GM12892 (cell line): ENCODE measurements around the gene FBXL13.
"Not testable (repeated sequence)": the region's sequence is repeated elsewhere in the genome, so short reads cannot be mapped to it uniquely, and the experiment has no call there.

Experiments
- DNase-seq: peaks from one replicate; pipeline ENCODE4 v3.0.0; 2011; ENCODE audit not compliant: insufficient read length
- FAIRE-seq: peaks from 2 replicates; lab custom pipeline; 2011; peaks lifted over from hg19 to GRCh38; lab: Jason Lieb, UNC
- POLR2A ChIP-seq: IDR thresholded peaks from 2 replicates; pipeline ENCODE4 v1.6.1; 2011; ENCODE audit warnings: low read depth, low read length, control low read depth
- POLR2AphosphoS5 ChIP-seq: IDR thresholded peaks from 2 replicates; pipeline ENCODE4 v1.6.1; 2011; ENCODE audit warnings: low read depth, low read length, control low read depth
- TAF1 ChIP-seq: IDR thresholded peaks from 2 replicates; pipeline ENCODE4 v1.6.1; 2011; ENCODE audit warnings: low read depth, mild to moderate bottlenecking, control low read depth, low read length, borderline replicate concordance

The FBXL13 gene

GRCh38 chr7:103106005-103106702, 31.6 kb upstream of the FBXL13 start:
- FAIRE-seq (no peak), DNase-seq (no peak)
- TF ChIP-seq TAF1 (no peak), POLR2AphosphoS5 (no peak), POLR2A (no peak)

GRCh38 chr7:103101543-103101942, 26.9 kb upstream of the FBXL13 start:
- no peak for DNase-seq
- TF ChIP-seq POLR2A, result no peak
- no peak for TF ChIP-seq TAF1
- FAIRE-seq, result no peak

GRCh38 chr7:103100348-103100747, 25.8 kb upstream of the FBXL13 start:
- TF ChIP-seq POLR2A (no peak), POLR2AphosphoS5 (no peak), TAF1 (no peak)
- FAIRE-seq (no peak), DNase-seq (no peak)

- no peak for TF ChIP-seq POLR2AphosphoS5
- TF ChIP-seq POLR2A, result no peak
- FAIRE-seq (no peak), DNase-seq (no peak)
Measured at GRCh38 chr7:103097041-103097440, 22.4 kb upstream of the FBXL13 start.

GRCh38 chr7:103095558-103095957, 21.0 kb upstream of the FBXL13 start:
- not testable (repeated sequence) for DNase-seq

GRCh38 chr7:103094102-103094501, 19.5 kb upstream of the FBXL13 start:
- TF ChIP-seq POLR2A (no peak), POLR2AphosphoS5 (no peak), TAF1 (no peak)
- FAIRE-seq, result no peak
- no peak for DNase-seq

More at GRCh38 chr7:103095558-103095957, 21.0 kb upstream of the FBXL13 start:
- FAIRE-seq, result not testable (repeated sequence)

- no peak for DNase-seq
- no peak for TF ChIP-seq TAF1
- no peak for TF ChIP-seq POLR2AphosphoS5
- TF ChIP-seq POLR2A, result no peak
- FAIRE-seq, result no peak
Measured at GRCh38 chr7:103093429-103093828, 18.8 kb upstream of the FBXL13 start.

GRCh38 chr7:103092321-103092720, 17.7 kb upstream of the FBXL13 start:
- not testable (repeated sequence) for FAIRE-seq, DNase-seq

- FAIRE-seq (no peak), DNase-seq (no peak)
- TF ChIP-seq POLR2AphosphoS5, result no peak
- TF ChIP-seq POLR2A, result no peak
- no peak for TF ChIP-seq TAF1
Measured at GRCh38 chr7:103083210-103083609, 8.6 kb upstream of the FBXL13 start.

GRCh38 chr7:103082497-103082896, 7.9 kb upstream of the FBXL13 start:
- no peak for TF ChIP-seq POLR2AphosphoS5
- TF ChIP-seq POLR2A, result no peak
- TF ChIP-seq TAF1, result no peak
- no peak for FAIRE-seq
- DNase-seq, result no peak

GRCh38 chr7:103080923-103081322, 6.3 kb upstream of the FBXL13 start:
- DNase-seq, result no peak
- TF ChIP-seq POLR2A, result no peak
- no peak for TF ChIP-seq TAF1
- FAIRE-seq, result no peak

- FAIRE-seq, result no peak
- TF ChIP-seq POLR2AphosphoS5 (no peak), POLR2A (no peak), TAF1 (no peak)
- DNase-seq, result no peak
Measured at GRCh38 chr7:103079836-103080235, 5.2 kb upstream of the FBXL13 start.

GRCh38 chr7:103078226-103078625, 3.6 kb upstream of the FBXL13 start:
- DNase-seq, FAIRE-seq: not testable (repeated sequence)
